Kidney (tissue), 14 donors: ENCODE measurements around the gene ZNF488. TPM values are rescaled to one million over a fixed set of nuclear protein-coding genes. Genes with fewer than 3 reads are reported as not detected.
A peak's percentile ranks its signal among the peaks of the same experiment; 100 is the strongest.

Source experiments
- DNase-seq, 5 donors: peaks; one replicate each; pipeline ENCODE4 v3.0.0-alpha.2; 2013 to 2020
- FAIRE-seq: peaks from 2 replicates; lab custom pipeline; 2012; peaks lifted over from hg19 to GRCh38; lab: Jason Lieb, UNC
- H3K27ac ChIP-seq, 2 donors: one replicate each; pipeline ENCODE4 v1.7.0; 2013; ENCODE audit warnings: low read depth in 2 of 2, low read length in 2 of 2, inconsistent platforms in 1 of 2
- H3K27me3 ChIP-seq: one replicate; pipeline ENCODE4 v1.7.1; 2013; ENCODE audit warnings: low read length, inconsistent platforms; ENCODE audit not compliant: control insufficient read depth, insufficient read depth
- H3K36me3 ChIP-seq, 3 donors: one replicate each; pipeline versions ENCODE4 v1.7.0 to v1.7.1; 2013; ENCODE audit warnings: low read length in 3 of 3, control low read depth in 1 of 3, inconsistent platforms in 1 of 3; ENCODE audit not compliant: insufficient read depth in 3 of 3, control insufficient read depth in 2 of 3
- H3K4me1 ChIP-seq, 3 donors: one replicate each; pipeline versions ENCODE4 v1.7.0 to v1.7.1; 2013; ENCODE audit warnings: low read length in 3 of 3, inconsistent platforms in 1 of 3, low read depth in 1 of 3; ENCODE audit not compliant: control insufficient read depth in 2 of 3, insufficient read depth in 2 of 3
- H3K4me3 ChIP-seq, 3 donors: one replicate each; pipeline versions ENCODE4 v1.7.0 to v1.8.1; 2013; ENCODE audit warnings: low read length in 3 of 3, control low read depth in 1 of 3, inconsistent platforms in 1 of 3
- H3K9ac ChIP-seq, 3 donors: one replicate each; pipeline versions ENCODE4 v1.7.0 to v1.7.1; 2013; ENCODE audit warnings: low read length in 3 of 3, control low read depth in 1 of 3, inconsistent platforms in 1 of 3
- H3K9me3 ChIP-seq, 3 donors: one replicate each; pipeline versions ENCODE4 v1.7.0 to v1.7.1; 2013; ENCODE audit warnings: low read length in 3 of 3, control low read depth in 1 of 3, inconsistent platforms in 1 of 3; ENCODE audit not compliant: control insufficient read depth in 2 of 3, insufficient read depth in 1 of 3
- intact Hi-C: fragments of 100-400 bp; cut with DNase I; formaldehyde crosslinking; loops from one replicate; pipeline ENCODE4 v1.11.1; 2022
- polyA plus RNA-seq: library from polyadenylated mRNA; stranded (reverse); fragments of 350-450 nt; fragmentation: Illumina TruSeq; extraction: RNeasy Lipid Tissue Mini Kit (QIAGEN cat#74804); gene quantifications from one replicate; pipeline ENCODE4 v1.2.3, GENCODE V29; 2014; ENCODE audit warnings: low read depth, low replicate concordance; ENCODE audit not compliant: insufficient read depth
- total RNA-seq: library from RNA; stranded (reverse); fragmentation: NEBNext Ultra II Directional; extraction: Animal tissue kit (Norgen Biotek cat#: 25700); gene quantifications from one replicate; pipeline ENCODE4 v1.2.1, GENCODE V29; 2021
- TF ChIP-seq, protein P1 (sequence below): IDR thresholded peaks from 3 replicates; pipeline ENCODE4 v1.5.1; 2012; ENCODE audit warnings: mild to moderate bottlenecking, moderate library complexity, borderline replicate concordance; ENCODE audit not compliant: insufficient read depth; ENCODE audit errors: extremely low read depth
- donor health status: control.
- donor health status: control.
- donor health status: control.
- donor health status: control.
- donor health status: control.
- donor health status: DM: yes; HTN: yes; CAD: no.
- donor health status: Normal renal cell carcinoma (clear cell type).

The ZNF488 gene
- total and polyA plus RNA-seq, 2 donors from 2014 or later = 0.09 to 4.0 TPM

- intact Hi-C loops = no loop called here
These were observed 51.7 kb downstream of the ZNF488 start for GRCh38 chr10:47332371-47332770.

GRCh38 chr10:47331954-47332353, 52.1 kb downstream of the ZNF488 start:
- peaks cover 0 to 4% (median 0%) of the 10 kb centered on the region in 3 donors for H3K4me1 ChIP-seq
- FAIRE-seq (no peak), DNase-seq (peak in 4 of 5 donors; percentile 18 to 43 (median 32))
- no peaks in the 10 kb centered on the region for H3K27me3 ChIP-seq
- H3K9me3 ChIP-seq = no peaks in the 10 kb centered on the region
- TF ChIP-seq, protein P1, sequence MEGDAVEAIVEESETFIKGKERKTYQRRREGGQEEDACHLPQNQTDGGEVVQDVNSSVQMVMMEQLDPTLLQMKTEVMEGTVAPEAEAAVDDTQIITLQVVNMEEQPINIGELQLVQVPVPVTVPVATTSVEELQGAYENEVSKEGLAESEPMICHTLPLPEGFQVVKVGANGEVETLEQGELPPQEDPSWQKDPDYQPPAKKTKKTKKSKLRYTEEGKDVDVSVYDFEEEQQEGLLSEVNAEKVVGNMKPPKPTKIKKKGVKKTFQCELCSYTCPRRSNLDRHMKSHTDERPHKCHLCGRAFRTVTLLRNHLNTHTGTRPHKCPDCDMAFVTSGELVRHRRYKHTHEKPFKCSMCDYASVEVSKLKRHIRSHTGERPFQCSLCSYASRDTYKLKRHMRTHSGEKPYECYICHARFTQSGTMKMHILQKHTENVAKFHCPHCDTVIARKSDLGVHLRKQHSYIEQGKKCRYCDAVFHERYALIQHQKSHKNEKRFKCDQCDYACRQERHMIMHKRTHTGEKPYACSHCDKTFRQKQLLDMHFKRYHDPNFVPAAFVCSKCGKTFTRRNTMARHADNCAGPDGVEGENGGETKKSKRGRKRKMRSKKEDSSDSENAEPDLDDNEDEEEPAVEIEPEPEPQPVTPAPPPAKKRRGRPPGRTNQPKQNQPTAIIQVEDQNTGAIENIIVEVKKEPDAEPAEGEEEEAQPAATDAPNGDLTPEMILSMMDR = no peak
- H3K36me3 ChIP-seq = no peaks in the 10 kb centered on the region
- H3K27ac ChIP-seq = no peak overlapping the region
- H3K9ac ChIP-seq = no peak overlapping the region
- intact Hi-C loops = no loop called here
- H3K4me3 ChIP-seq = no peak overlapping the region

More at GRCh38 chr10:47332371-47332770, 51.7 kb downstream of the ZNF488 start:
- peaks cover 0 to 4% (median 0%) of the 10 kb centered on the region in 3 donors for H3K4me1 ChIP-seq
- FAIRE-seq = no peak
- peak in 1 of 5 donors; percentile 4 for DNase-seq
- no peak overlapping the region for H3K4me3 ChIP-seq
- no peak overlapping the region for H3K9ac ChIP-seq
- no peak overlapping the region for H3K27ac ChIP-seq
- no peaks in the 10 kb centered on the region for H3K27me3 ChIP-seq
- H3K36me3 ChIP-seq = no peaks in the 10 kb centered on the region
- no peaks in the 10 kb centered on the region for H3K9me3 ChIP-seq
- TF ChIP-seq, protein P1 = no peak

DNA sequence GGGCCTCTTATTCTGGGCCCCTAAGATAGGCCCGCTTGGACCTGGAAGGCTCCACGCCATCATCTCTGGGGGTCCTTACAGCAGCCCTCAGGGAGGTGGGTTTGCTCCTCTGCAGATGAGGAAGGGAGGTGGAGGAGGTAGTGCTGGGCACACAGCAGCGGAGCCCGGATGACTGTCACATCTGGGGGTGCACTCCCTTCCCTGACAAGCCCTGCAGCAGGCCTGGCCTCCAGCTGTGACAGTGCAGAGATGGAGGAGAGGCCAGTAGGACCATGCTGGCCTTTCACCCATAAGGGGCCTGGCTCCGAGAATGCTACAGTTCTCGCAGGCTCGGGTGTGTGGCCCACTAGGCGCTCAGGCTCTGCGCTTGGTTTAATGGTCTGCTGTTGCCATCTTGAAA, 52.6 kb downstream of the ZNF488 start:
- Histone ChIP-seq H3K36me3 (no peaks in the 10 kb centered on the region), H3K27ac (no peak overlapping the region), H3K4me3 (no peak overlapping the region), H3K9ac (no peak overlapping the region), H3K9me3 (no peaks in the 10 kb centered on the region), H3K27me3 (no peaks in the 10 kb centered on the region), H3K4me1 (peaks cover 0 to 4% (median 0%) of the 10 kb centered on the region in 3 donors)
- no peak for FAIRE-seq
- intact Hi-C loops = no loop called here
- TF ChIP-seq, protein P1 = no peak
- DNase-seq = peak in 1 of 5 donors; percentile 34

DNA sequence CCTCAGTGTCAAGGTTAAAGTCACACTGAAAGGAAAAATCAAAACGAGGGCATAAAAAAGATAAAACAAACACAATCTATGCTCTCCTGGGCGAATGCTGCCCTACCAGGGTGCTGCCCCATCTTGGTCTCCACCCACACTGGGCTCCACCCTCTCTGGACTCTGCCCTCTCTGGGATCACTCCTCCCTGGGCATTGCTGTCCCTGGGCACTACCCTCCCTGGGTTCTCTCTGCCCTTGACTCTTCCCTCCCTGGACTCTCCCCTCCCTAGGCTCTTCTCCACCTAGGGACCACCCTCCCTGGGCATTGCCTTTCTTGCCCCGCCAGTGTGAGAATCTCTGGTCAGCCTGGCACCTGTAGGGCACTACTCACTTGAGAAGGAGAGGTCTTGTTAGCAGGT, 53.3 kb downstream of the ZNF488 start:
- no peaks in the 10 kb centered on the region for H3K36me3 ChIP-seq
- H3K4me3 ChIP-seq = no peak overlapping the region
- intact Hi-C loops = no loop called here
- FAIRE-seq (no peak), DNase-seq (peak in 1 of 5 donors; percentile 24)
- TF ChIP-seq, protein P1 = no peak
- no peaks in the 10 kb centered on the region for H3K9me3 ChIP-seq
- no peaks in the 10 kb centered on the region for H3K27me3 ChIP-seq
- no peak overlapping the region for H3K9ac ChIP-seq
- H3K4me1 ChIP-seq = peaks cover 0 to 4% (median 0%) of the 10 kb centered on the region in 3 donors
- H3K27ac ChIP-seq = no peak overlapping the region
